WTC11 (cell line): ENCODE data around the gene TMEM223. TPM values are rescaled to one million over a fixed set of nuclear protein-coding genes. Genes with fewer than 3 reads are reported as not detected.

Experiments
- AFF4 ChIP-seq: sonication (generic); formaldehyde crosslinking; IDR thresholded peaks from 2 replicates; pipeline ENCODE4 v1.8.1; 2023; ENCODE audit warnings: mild to moderate bottlenecking, missing genetic modification reagents, borderline replicate concordance
- ARID4B ChIP-seq: sonication (generic); formaldehyde crosslinking; IDR thresholded peaks from 2 replicates; pipeline ENCODE4 v1.8.0; 2023; ENCODE audit warnings: missing genetic modification reagents, mild to moderate bottlenecking, borderline replicate concordance
- ATF1 ChIP-seq: sonication (generic); formaldehyde crosslinking; IDR thresholded peaks from 2 replicates; pipeline ENCODE4 v1.8.1; 2023; ENCODE audit warnings: mild to moderate bottlenecking, moderate library complexity, missing genetic modification reagents
- CTCF ChIP-seq: fragments of 200-600 bp; IDR thresholded peaks from 2 replicates; pipeline ENCODE4 v1.8.0; 2022; ENCODE audit warnings: antibody characterized with exemption
- ETV6 ChIP-seq: sonication (generic); formaldehyde crosslinking; IDR thresholded peaks from 2 replicates; pipeline ENCODE4 v1.8.1; 2022; ENCODE audit warnings: mild to moderate bottlenecking, missing genetic modification reagents
- FOXK1 ChIP-seq: sonication (generic); formaldehyde crosslinking; IDR thresholded peaks from 2 replicates; pipeline ENCODE4 v1.8.0; 2022; ENCODE audit warnings: mild to moderate bottlenecking, moderate library complexity, missing genetic modification reagents
- FOXP4 ChIP-seq: sonication (generic); formaldehyde crosslinking; IDR thresholded peaks from 2 replicates; pipeline ENCODE4 v1.8.0; 2022; ENCODE audit warnings: mild to moderate bottlenecking, missing genetic modification reagents
- MAX ChIP-seq: sonication (generic); formaldehyde crosslinking; IDR thresholded peaks from 2 replicates; pipeline ENCODE4 v1.8.0; 2022; ENCODE audit warnings: mild to moderate bottlenecking, missing genetic modification reagents
- NFE2L1 ChIP-seq: sonication (generic); formaldehyde crosslinking; IDR thresholded peaks from 2 replicates; pipeline ENCODE4 v1.8.1; 2023; ENCODE audit warnings: missing genetic modification reagents
- RELA ChIP-seq: sonication (generic); formaldehyde crosslinking; IDR thresholded peaks from 2 replicates; pipeline ENCODE4 v1.8.1; 2022; ENCODE audit warnings: missing genetic modification reagents, mild to moderate bottlenecking, borderline replicate concordance
- SMAD4 ChIP-seq: sonication (generic); formaldehyde crosslinking; IDR thresholded peaks from 2 replicates; pipeline ENCODE4 v1.8.0; 2022; ENCODE audit warnings: mild to moderate bottlenecking, missing genetic modification reagents
- SP1 ChIP-seq: sonication (generic); formaldehyde crosslinking; conservative IDR thresholded peaks from 2 replicates; pipeline ENCODE4 v1.8.1; 2022; ENCODE audit warnings: missing genetic modification reagents
- TCF7 ChIP-seq: sonication (generic); formaldehyde crosslinking; IDR thresholded peaks from 2 replicates; pipeline ENCODE4 v1.8.0; 2022; ENCODE audit warnings: mild to moderate bottlenecking, low read depth, missing genetic modification reagents, moderate library complexity
- TEAD1 ChIP-seq: sonication (generic); formaldehyde crosslinking; IDR thresholded peaks from 2 replicates; pipeline ENCODE4 v1.8.0; 2022; ENCODE audit warnings: mild to moderate bottlenecking, missing genetic modification reagents
- ZNF121 ChIP-seq: sonication (generic); formaldehyde crosslinking; IDR thresholded peaks from 2 replicates; pipeline ENCODE4 v1.8.0; 2023; ENCODE audit warnings: missing genetic modification reagents
- ZNF281 ChIP-seq: sonication (generic); formaldehyde crosslinking; IDR thresholded peaks from 2 replicates; pipeline ENCODE4 v1.8.0; 2023; ENCODE audit warnings: mild to moderate bottlenecking, missing genetic modification reagents
- ZNF671 ChIP-seq: fragments of 250-450 bp; sonication (Bioruptor Pico); IDR thresholded peaks from 2 replicates; pipeline ENCODE4 v1.8.0; 2021; ENCODE audit warnings: mild to moderate bottlenecking
- total RNA-seq: library from RNA; stranded (reverse); gene quantifications from 3 replicates; pipeline ENCODE4 v1.2.3, GENCODE V29; 2021
- TF ChIP-seq, protein P1 (sequence below): sonication (generic); formaldehyde crosslinking; IDR thresholded peaks from 2 replicates; pipeline ENCODE4 v1.8.1; 2023; ENCODE audit warnings: mild to moderate bottlenecking, missing genetic modification reagents
- TF ChIP-seq, protein P2 (sequence below): sonication (generic); formaldehyde crosslinking; IDR thresholded peaks from 2 replicates; pipeline ENCODE4 v1.8.1; 2023; ENCODE audit warnings: mild to moderate bottlenecking, moderate library complexity, missing genetic modification reagents

The TMEM223 gene
- total RNA-seq, 1 experiment from 2014 or later: 26.4 TPM

DNA sequence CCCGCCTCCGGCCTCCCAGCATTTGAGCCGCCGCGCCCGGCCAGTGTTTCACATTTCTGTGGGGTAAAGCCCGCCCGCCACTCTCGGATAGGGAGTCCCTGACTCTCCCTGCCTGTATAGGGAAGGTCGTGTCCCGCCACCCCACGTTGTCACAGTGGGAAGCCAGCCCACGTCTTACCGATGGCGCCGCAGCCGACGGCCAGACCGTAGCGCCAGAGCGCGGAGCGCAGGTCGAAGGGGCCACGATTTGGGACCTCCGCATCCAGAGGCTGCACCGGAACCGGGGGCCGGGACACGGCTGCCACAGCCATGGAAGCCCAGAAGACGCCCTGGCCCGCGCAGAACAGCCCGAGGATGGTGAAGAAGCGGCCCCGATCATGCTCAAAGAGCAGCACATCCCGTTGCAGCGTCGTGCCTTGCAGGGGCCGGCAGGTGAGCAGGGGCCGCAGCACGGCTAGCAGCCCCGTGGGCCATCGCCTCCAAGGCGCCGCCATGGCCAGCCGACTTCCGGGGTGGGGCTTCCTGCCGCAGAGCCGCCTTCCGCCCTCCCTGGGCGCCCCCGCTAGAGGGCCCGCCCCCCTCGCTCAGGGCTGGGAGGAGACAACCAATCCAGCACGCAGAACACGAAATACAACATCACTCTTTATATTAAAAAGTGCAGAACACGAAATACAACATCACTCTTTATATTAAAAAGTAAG is at the start of gene TMEM223 (continued):
- TF ChIP-seq, protein P1, sequence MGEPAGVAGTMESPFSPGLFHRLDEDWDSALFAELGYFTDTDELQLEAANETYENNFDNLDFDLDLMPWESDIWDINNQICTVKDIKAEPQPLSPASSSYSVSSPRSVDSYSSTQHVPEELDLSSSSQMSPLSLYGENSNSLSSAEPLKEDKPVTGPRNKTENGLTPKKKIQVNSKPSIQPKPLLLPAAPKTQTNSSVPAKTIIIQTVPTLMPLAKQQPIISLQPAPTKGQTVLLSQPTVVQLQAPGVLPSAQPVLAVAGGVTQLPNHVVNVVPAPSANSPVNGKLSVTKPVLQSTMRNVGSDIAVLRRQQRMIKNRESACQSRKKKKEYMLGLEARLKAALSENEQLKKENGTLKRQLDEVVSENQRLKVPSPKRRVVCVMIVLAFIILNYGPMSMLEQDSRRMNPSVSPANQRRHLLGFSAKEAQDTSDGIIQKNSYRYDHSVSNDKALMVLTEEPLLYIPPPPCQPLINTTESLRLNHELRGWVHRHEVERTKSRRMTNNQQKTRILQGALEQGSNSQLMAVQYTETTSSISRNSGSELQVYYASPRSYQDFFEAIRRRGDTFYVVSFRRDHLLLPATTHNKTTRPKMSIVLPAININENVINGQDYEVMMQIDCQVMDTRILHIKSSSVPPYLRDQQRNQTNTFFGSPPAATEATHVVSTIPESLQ (CRISPR knock-in tag): no peak
- 0 out of 2 replicates have a peak, but pooled peaks have one; percentile 35 for TF ChIP-seq FOXP4 (CRISPR knock-in tag)
- peak; percentile 92; the same call in 1 of the 2 replicates for TF ChIP-seq RELA (CRISPR knock-in tag)
- TF ChIP-seq ZNF281 (CRISPR knock-in tag): peak; percentile 63; the same call in 1 of the 2 replicates
- no peak for TF ChIP-seq SMAD4
- peak; percentile 92 for TF ChIP-seq SP1
- TF ChIP-seq ZNF671 (CRISPR knock-in tag): no peak
- TF ChIP-seq, protein P2, sequence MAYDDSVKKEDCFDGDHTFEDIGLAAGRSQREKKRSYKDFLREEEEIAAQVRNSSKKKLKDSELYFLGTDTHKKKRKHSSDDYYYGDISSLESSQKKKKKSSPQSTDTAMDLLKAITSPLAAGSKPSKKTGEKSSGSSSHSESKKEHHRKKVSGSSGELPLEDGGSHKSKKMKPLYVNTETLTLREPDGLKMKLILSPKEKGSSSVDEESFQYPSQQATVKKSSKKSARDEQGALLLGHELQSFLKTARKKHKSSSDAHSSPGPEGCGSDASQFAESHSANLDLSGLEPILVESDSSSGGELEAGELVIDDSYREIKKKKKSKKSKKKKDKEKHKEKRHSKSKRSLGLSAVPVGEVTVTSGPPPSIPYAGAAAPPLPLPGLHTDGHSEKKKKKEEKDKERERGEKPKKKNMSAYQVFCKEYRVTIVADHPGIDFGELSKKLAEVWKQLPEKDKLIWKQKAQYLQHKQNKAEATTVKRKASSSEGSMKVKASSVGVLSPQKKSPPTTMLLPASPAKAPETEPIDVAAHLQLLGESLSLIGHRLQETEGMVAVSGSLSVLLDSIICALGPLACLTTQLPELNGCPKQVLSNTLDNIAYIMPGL (CRISPR knock-in tag): peak; percentile 78; the same call in 1 of the 2 replicates
- TF ChIP-seq TEAD1 (CRISPR knock-in tag): peak; percentile 83
- TF ChIP-seq TCF7 (CRISPR knock-in tag): peak; percentile 78; the same call in 1 of the 2 replicates
- TF ChIP-seq ZNF121: peak; percentile 2; the same call in 1 of the 2 replicates
- peak; percentile 81; the same call in 1 of the 2 replicates for TF ChIP-seq FOXK1 (CRISPR knock-in tag)
- no peak for TF ChIP-seq CTCF
- peak; percentile 86 for TF ChIP-seq MAX
- peak; percentile 89; the same call in 1 of the 2 replicates for TF ChIP-seq ARID4B
- TF ChIP-seq ETV6 (CRISPR knock-in tag): peak; percentile 91
- peak; percentile 47; the same call in 1 of the 2 replicates for TF ChIP-seq ATF1 (CRISPR knock-in tag)
- TF ChIP-seq AFF4 (CRISPR knock-in tag): no peak
- no peak; the same call in 1 of the 2 replicates for TF ChIP-seq NFE2L1
